Measurements from ENCODE around the gene UBE3C.

Gene UBE3C

DNA sequence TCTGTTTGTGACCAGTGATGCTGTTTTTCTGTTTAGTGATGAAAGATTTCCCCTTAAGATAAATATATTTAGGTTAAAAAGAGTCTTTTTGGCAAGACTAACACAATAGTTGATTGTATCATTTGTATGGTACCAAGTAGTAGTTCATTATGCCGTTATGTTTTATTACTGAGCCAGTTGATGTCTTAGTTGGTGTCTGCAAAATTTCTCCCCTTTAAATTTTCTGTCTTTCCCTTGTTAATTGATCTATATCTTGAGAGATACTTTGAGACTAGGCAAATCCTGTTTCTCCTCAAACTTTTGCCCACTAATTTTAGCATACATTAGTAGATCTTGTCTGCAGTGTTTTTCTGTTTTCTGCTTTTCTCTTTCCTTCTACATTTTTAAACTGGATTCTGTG is 21.7 kb downstream of the UBE3C start:
- no peak overlapping the region for H3K27ac ChIP-seq (ENCODE audit: low read length)
- no peak overlapping the region for H2AFZ ChIP-seq (ENCODE audit: low read length)
- no peaks in the 10 kb centered on the region for H3K4me1 ChIP-seq (ENCODE audit: low read length)
- H3K9me3 ChIP-seq (replicated peaks; ENCODE audit: insufficient read depth, low read length): no peaks in the 10 kb centered on the region
- H3K9me2 ChIP-seq (replicated peaks; ENCODE audit: insufficient read depth, low read length): no peaks in the 10 kb centered on the region
- H3K4me3 ChIP-seq (ENCODE audit: low read length): no peak overlapping the region
- no peak overlapping the region for H3K9ac ChIP-seq (ENCODE audit: low read length)
- peaks cover 59% of the 10 kb centered on the region for H4K20me1 ChIP-seq (ENCODE audit: insufficient read depth, low read length)
- H3K79me2 ChIP-seq (ENCODE audit: low read length): peaks cover 99% of the 10 kb centered on the region
- peaks cover 10% of the 10 kb centered on the region; the same call in 1 of the 2 replicates for H3K36me3 ChIP-seq (replicated peaks; ENCODE audit: insufficient read depth, low read length)
- H3K4me2 ChIP-seq (ENCODE audit: low read depth, low read length): no peak overlapping the region
- no peaks in the 10 kb centered on the region for H3F3A ChIP-seq (ENCODE audit: insufficient read depth, low read length)
- DNase-seq: no peak
- no peak for TF ChIP-seq EZH2phosphoT487 (IDR thresholded peaks at IDR 0.05; ENCODE audit: low read length)
- no peak for TF ChIP-seq EZH2 (optimal IDR thresholded peaks at IDR 0.05; ENCODE audit: low read depth, low read length)
- H3K27me3 ChIP-seq (replicated peaks; ENCODE audit: insufficient read depth, low read length): no peaks in the 10 kb centered on the region

- Histone ChIP-seq H3K27ac (ENCODE audit: low read length) (no peak overlapping the region), H3K9ac (ENCODE audit: low read length) (no peak overlapping the region), H3K4me2 (ENCODE audit: low read depth, low read length) (no peak overlapping the region), H3K36me3 (replicated peaks; ENCODE audit: insufficient read depth, low read length) (peaks cover 11% of the 10 kb centered on the region), H3K9me3 (replicated peaks; ENCODE audit: insufficient read depth, low read length) (no peaks in the 10 kb centered on the region), H2AFZ (ENCODE audit: low read length) (no peak overlapping the region), H3K9me2 (replicated peaks; ENCODE audit: insufficient read depth, low read length) (no peaks in the 10 kb centered on the region), H3K27me3 (replicated peaks; ENCODE audit: insufficient read depth, low read length) (no peaks in the 10 kb centered on the region), H3F3A (ENCODE audit: insufficient read depth, low read length) (no peaks in the 10 kb centered on the region), H3K4me3 (ENCODE audit: low read length) (no peak overlapping the region), H3K79me2 (ENCODE audit: low read length) (peaks cover 97% of the 10 kb centered on the region), H4K20me1 (ENCODE audit: insufficient read depth, low read length) (peaks cover 24% of the 10 kb centered on the region), H3K4me1 (ENCODE audit: low read length) (no peaks in the 10 kb centered on the region)
- DNase-seq: no peak
- no peak for TF ChIP-seq CTCF (IDR thresholded peaks at IDR 0.05; ENCODE audit: low read length)
- no peak for TF ChIP-seq EZH2phosphoT487 (IDR thresholded peaks at IDR 0.05; ENCODE audit: low read length)
- no peak for TF ChIP-seq EZH2 (optimal IDR thresholded peaks at IDR 0.05; ENCODE audit: low read depth, low read length)
Measured at GRCh38 chr7:157165987-157166386, 27.3 kb downstream of the UBE3C start.

GRCh38 chr7:157168571-157168970 is 29.8 kb downstream of the UBE3C start:
- H3K9me3 ChIP-seq (replicated peaks; ENCODE audit: insufficient read depth, low read length): no peaks in the 10 kb centered on the region
- H3K9ac ChIP-seq (ENCODE audit: low read length): no peak overlapping the region
- peaks cover 16% of the 10 kb centered on the region for H3K36me3 ChIP-seq (replicated peaks; ENCODE audit: insufficient read depth, low read length)
- no peak overlapping the region for H2AFZ ChIP-seq (ENCODE audit: low read length)
- no peak for DNase-seq
- peaks cover 11% of the 10 kb centered on the region for H4K20me1 ChIP-seq (ENCODE audit: insufficient read depth, low read length)
- peaks cover 94% of the 10 kb centered on the region for H3K79me2 ChIP-seq (ENCODE audit: low read length)
- no peak overlapping the region for H3K4me3 ChIP-seq (ENCODE audit: low read length)
- no peak overlapping the region for H3K27ac ChIP-seq (ENCODE audit: low read length)
- no peaks in the 10 kb centered on the region for H3K9me2 ChIP-seq (replicated peaks; ENCODE audit: insufficient read depth, low read length)
- H3F3A ChIP-seq (ENCODE audit: insufficient read depth, low read length): no peaks in the 10 kb centered on the region
- H3K4me1 ChIP-seq (ENCODE audit: low read length): no peaks in the 10 kb centered on the region
- TF ChIP-seq EZH2phosphoT487 (IDR thresholded peaks at IDR 0.05; ENCODE audit: low read length): no peak
- no peak for TF ChIP-seq CTCF (IDR thresholded peaks at IDR 0.05; ENCODE audit: low read length)
- no peak for TF ChIP-seq EZH2 (optimal IDR thresholded peaks at IDR 0.05; ENCODE audit: low read depth, low read length)
- no peak overlapping the region for H3K4me2 ChIP-seq (ENCODE audit: low read depth, low read length)
- H3K27me3 ChIP-seq (replicated peaks; ENCODE audit: insufficient read depth, low read length): no peaks in the 10 kb centered on the region

- no peak overlapping the region for H3K9ac ChIP-seq (ENCODE audit: low read length)
- H3K4me1 ChIP-seq (ENCODE audit: low read length): no peaks in the 10 kb centered on the region
- H3K4me2 ChIP-seq (ENCODE audit: low read depth, low read length): no peak overlapping the region
- H3K27me3 ChIP-seq (replicated peaks; ENCODE audit: insufficient read depth, low read length): no peaks in the 10 kb centered on the region
- H2AFZ ChIP-seq (ENCODE audit: low read length): no peak overlapping the region
- H4K20me1 ChIP-seq (ENCODE audit: insufficient read depth, low read length): no peaks in the 10 kb centered on the region; the same call in 1 of the 2 replicates
- no peak overlapping the region for H3K4me3 ChIP-seq (ENCODE audit: low read length)
- TF ChIP-seq CTCF (IDR thresholded peaks at IDR 0.05; ENCODE audit: low read length) (no peak), EZH2phosphoT487 (IDR thresholded peaks at IDR 0.05; ENCODE audit: low read length) (no peak), EZH2 (optimal IDR thresholded peaks at IDR 0.05; ENCODE audit: low read depth, low read length) (no peak)
- H3K79me2 ChIP-seq (ENCODE audit: low read length): peaks cover 60% of the 10 kb centered on the region
- H3K9me3 ChIP-seq (replicated peaks; ENCODE audit: insufficient read depth, low read length): no peaks in the 10 kb centered on the region
- DNase-seq: no peak
- no peak overlapping the region for H3K27ac ChIP-seq (ENCODE audit: low read length)
- no peaks in the 10 kb centered on the region for H3F3A ChIP-seq (ENCODE audit: insufficient read depth, low read length)
- peaks cover 43% of the 10 kb centered on the region for H3K36me3 ChIP-seq (replicated peaks; ENCODE audit: insufficient read depth, low read length)
- no peaks in the 10 kb centered on the region for H3K9me2 ChIP-seq (replicated peaks; ENCODE audit: insufficient read depth, low read length)
Measured at GRCh38 chr7:157176771-157177170, 38.0 kb downstream of the UBE3C start.

Measured in MM.1S (cell line).